Effector CD4-positive, alpha-beta T cell (primary cell): ENCODE results near the gene TTLL7.

ENCODE experiments used
- DNase-seq: peaks from one replicate; pipeline ENCODE4 v3.0.0-alpha.2; 2020

TTLL7 gene

GRCh38 chr1:83857716-83858115 is 141.2 kb downstream of the TTLL7 start:
- DNase-seq = no peak

- DNase-seq = no peak
These were observed 141.8 kb downstream of the TTLL7 start for GRCh38 chr1:83857103-83857502.

- DNase-seq = no peak
These were observed 142.6 kb downstream of the TTLL7 start for GRCh38 chr1:83856381-83856780.

GRCh38 chr1:83854456-83854855 is 144.5 kb downstream of the TTLL7 start:
- DNase-seq = no peak

GRCh38 chr1:83850834-83851233 is 148.1 kb downstream of the TTLL7 start:
- no peak for DNase-seq

- no peak for DNase-seq
These were observed 149.5 kb downstream of the TTLL7 start for GRCh38 chr1:83849191-83850061.

GRCh38 chr1:83846138-83846537 is 152.8 kb downstream of the TTLL7 start:
- no peak for DNase-seq

- DNase-seq = no peak
These were observed 153.4 kb downstream of the TTLL7 start for GRCh38 chr1:83845437-83846071.

GRCh38 chr1:83844546-83844945 is 154.4 kb downstream of the TTLL7 start:
- DNase-seq = no peak

- DNase-seq = no peak
These were observed 159.3 kb downstream of the TTLL7 start for GRCh38 chr1:83839566-83840173.

GRCh38 chr1:83838573-83838972 is 160.4 kb downstream of the TTLL7 start:
- DNase-seq = no peak

GRCh38 chr1:83836543-83836942 is 162.4 kb downstream of the TTLL7 start:
- no peak for DNase-seq

- no peak for DNase-seq
These were observed 164.2 kb downstream of the TTLL7 start for GRCh38 chr1:83834621-83835264.

- DNase-seq = no peak
These were observed 166.7 kb downstream of the TTLL7 start for GRCh38 chr1:83832194-83832593.

GRCh38 chr1:83829106-83829505 is 169.8 kb downstream of the TTLL7 start:
- DNase-seq = no peak

GRCh38 chr1:83828456-83828855 is 170.5 kb downstream of the TTLL7 start:
- no peak for DNase-seq

- no peak for DNase-seq
These were observed 171.2 kb downstream of the TTLL7 start for GRCh38 chr1:83827741-83828140.

GRCh38 chr1:83822208-83822607 is 176.7 kb downstream of the TTLL7 start:
- DNase-seq = no peak

- no peak for DNase-seq
These were observed 179.5 kb downstream of the TTLL7 start for GRCh38 chr1:83819436-83819835.

- no peak for DNase-seq
These were observed 180.0 kb downstream of the TTLL7 start for GRCh38 chr1:83818916-83819315.

GRCh38 chr1:83816836-83817235 is 182.1 kb downstream of the TTLL7 start:
- no peak for DNase-seq

GRCh38 chr1:83815330-83815729 is 183.6 kb downstream of the TTLL7 start:
- no peak for DNase-seq
